GM19324 (cell line): ENCODE results near the gene RADX.
A peak's percentile ranks its signal among the peaks of the same experiment; 100 is the strongest.
"Not testable (repeated sequence)": the region's sequence is repeated elsewhere in the genome, so short reads cannot be mapped to it uniquely, and the experiment has no call there.

Experiments
- ATAC-seq: cut with Tn5 transposase; IDR thresholded peaks from one replicate; pipeline ENCODE4 v1.9.1; 2021; ENCODE audit warnings: mild to moderate bottlenecking, moderate library complexity; ENCODE audit not compliant: unreplicated experiment, low FRiP score

RADX gene

GRCh38 chrX:106611679-106612392, at the start of gene RADX:
Gene RADX, plus strand, starts transcription at chrX:106611978. Its CDS starts 103 bp downstream, at chrX:106612081.
- ATAC-seq: peak; percentile 97

- ATAC-seq: no peak
Observed at GRCh38 chrX:106564986-106565385, 46.8 kb upstream of the RADX start.

- ATAC-seq: no peak
Observed at GRCh38 chrX:106566362-106566761, 45.4 kb upstream of the RADX start.

- no peak for ATAC-seq
Observed at GRCh38 chrX:106581856-106582255, 29.9 kb upstream of the RADX start.

- no peak for ATAC-seq
Observed at GRCh38 chrX:106585478-106585877, 26.3 kb upstream of the RADX start.

GRCh38 chrX:106588801-106589200, 23.0 kb upstream of the RADX start:
- no peak for ATAC-seq

- peak; percentile 60 for ATAC-seq
Observed at GRCh38 chrX:106599411-106599810, 12.4 kb upstream of the RADX start.

GRCh38 chrX:106606571-106606970, 5.2 kb upstream of the RADX start:
- no peak for ATAC-seq

GRCh38 chrX:106608016-106608415, 3.8 kb upstream of the RADX start:
- ATAC-seq: no peak

- ATAC-seq: peak; percentile 6
Observed at GRCh38 chrX:106611317-106611678, 480 bp upstream of the RADX start.

GRCh38 chrX:106612393-106612763, 600 bp downstream of the RADX start:
- peak; percentile 9 for ATAC-seq

- ATAC-seq: no peak
Observed at GRCh38 chrX:106613277-106613676, 1.5 kb downstream of the RADX start.

- ATAC-seq: no peak
Observed at GRCh38 chrX:106615041-106615440, 3.3 kb downstream of the RADX start.

GRCh38 chrX:106619797-106620196, 8.0 kb downstream of the RADX start:
- no peak for ATAC-seq

GRCh38 chrX:106621836-106622235, 10.1 kb downstream of the RADX start:
- ATAC-seq: no peak

- no peak for ATAC-seq
Observed at GRCh38 chrX:106626789-106627188, 15.0 kb downstream of the RADX start.

GRCh38 chrX:106631615-106632014, 19.8 kb downstream of the RADX start:
- no peak for ATAC-seq

GRCh38 chrX:106649523-106650428, 38.0 kb downstream of the RADX start:
- peak; percentile 92 for ATAC-seq

- not testable (repeated sequence) for ATAC-seq
Observed at GRCh38 chrX:106653625-106654024, 41.8 kb downstream of the RADX start.

GRCh38 chrX:106670631-106671030, 58.9 kb downstream of the RADX start:
- ATAC-seq: no peak

GRCh38 chrX:106672527-106672926, 60.7 kb downstream of the RADX start:
- ATAC-seq: no peak

GRCh38 chrX:106680716-106681115, 68.9 kb downstream of the RADX start:
- no peak for ATAC-seq
